NCI-H2081 (cell line): Measurements from ENCODE around the gene SSNA1.

ENCODE experiments used
- DNase-seq, 2 experiments: peaks; one replicate each; lab custom pipeline; 2025; lab: John Stamatoyannopoulos, UW

Gene SSNA1

DNA sequence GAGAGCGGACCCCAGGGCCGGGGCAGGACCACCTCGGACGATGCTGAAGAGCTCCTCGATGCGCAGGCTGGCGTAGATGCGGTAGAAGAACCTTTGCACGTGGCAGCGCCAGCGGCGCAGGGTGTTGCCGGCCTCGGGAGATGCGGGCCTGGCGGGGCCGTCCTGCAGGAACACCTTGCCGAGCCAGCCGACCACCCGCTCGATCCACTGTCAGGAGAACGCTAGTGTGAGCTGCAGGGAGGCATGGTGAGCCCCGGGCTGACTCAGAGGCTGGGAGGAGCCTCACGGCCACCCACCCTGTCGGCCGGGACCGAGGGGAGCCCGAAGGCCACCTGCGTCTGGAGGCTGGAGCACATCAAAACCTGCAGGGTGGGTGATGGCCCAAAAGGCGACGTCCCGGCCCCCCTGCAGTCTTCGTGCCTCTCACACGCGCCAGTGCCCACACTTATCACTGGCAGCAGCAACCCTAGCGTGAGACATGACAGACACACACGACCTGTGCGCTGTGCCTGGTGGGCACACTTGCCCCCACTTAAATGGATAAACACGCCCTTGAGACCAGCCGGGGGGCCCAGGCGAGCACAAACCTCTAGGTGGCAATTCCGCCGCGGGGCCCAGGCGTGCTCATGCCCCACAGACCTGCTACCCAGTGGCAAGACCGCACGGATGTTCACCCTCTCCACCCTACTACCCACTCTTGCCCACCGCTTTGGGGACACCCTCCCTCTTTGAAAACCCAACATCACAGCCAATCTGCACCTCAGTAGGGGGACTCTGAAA lies 3.4 kb upstream of the SSNA1 start:
- no peak for DNase-seq

DNA sequence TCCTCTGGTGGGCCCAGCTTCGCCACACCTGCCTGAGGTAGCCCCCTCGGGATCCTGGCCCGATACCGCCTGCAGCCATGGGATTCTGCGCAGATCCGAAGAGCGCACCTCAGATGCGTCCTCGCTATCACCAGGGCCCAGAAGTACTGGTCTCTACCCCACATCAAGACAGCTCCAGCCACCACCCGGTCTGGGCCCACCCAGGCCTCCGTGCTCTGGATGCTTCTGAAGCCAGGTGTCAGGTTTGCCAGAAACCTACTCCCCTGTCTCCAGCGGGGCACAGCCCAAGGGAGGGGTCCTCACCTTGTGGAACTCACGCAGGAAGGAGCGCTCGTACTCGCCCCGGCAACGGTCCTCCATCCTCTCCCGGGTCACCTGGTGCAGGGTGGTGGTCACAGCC lies 2.6 kb upstream of the SSNA1 start:
- DNase-seq: no peak

DNA sequence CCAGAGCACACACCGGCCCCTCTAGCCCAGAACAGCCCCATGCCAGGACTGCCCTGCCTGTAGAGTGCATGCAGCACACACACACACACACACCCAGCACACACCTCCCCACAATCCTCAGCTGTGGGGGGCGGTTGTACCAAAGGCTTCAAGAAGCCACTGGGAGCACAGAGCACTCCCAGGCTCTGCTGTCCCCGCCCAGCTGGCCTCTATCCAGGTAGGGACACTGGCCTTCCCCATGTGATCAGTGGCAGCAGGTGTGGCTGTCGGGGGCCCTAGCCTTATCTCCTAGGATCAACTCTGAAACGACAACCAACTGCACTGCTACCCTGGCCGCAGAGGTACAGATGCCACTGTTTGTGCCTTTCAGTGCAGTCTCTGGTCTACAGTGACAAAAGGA lies 2.1 kb upstream of the SSNA1 start:
- peak in 1 of 2 experiments; percentile 7 for DNase-seq

GRCh38 chr9:137187386-137187785 lies 1.1 kb upstream of the SSNA1 start:
- DNase-seq: no peak

DNA sequence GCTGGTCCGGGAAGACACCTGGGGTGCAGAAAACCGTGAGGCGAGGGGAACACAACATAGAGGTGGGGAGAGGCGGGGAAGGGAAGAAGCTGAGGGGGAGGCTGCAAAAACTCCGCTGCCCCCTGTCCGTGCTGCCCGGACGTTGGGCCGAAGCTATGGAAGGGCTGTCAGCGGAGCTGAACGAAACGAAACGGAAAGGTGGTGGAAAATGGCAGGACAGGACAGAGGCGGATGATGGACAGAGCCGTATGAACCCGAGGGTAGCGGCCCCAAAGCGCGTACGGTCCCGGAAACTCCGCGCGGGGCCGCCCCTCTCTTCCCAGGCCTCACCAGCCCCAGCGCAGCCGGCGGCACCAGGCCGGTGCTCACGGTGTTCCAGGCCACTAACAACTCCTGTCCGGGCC lies 388 bp upstream of the SSNA1 start:
- DNase-seq: no peak

DNA sequence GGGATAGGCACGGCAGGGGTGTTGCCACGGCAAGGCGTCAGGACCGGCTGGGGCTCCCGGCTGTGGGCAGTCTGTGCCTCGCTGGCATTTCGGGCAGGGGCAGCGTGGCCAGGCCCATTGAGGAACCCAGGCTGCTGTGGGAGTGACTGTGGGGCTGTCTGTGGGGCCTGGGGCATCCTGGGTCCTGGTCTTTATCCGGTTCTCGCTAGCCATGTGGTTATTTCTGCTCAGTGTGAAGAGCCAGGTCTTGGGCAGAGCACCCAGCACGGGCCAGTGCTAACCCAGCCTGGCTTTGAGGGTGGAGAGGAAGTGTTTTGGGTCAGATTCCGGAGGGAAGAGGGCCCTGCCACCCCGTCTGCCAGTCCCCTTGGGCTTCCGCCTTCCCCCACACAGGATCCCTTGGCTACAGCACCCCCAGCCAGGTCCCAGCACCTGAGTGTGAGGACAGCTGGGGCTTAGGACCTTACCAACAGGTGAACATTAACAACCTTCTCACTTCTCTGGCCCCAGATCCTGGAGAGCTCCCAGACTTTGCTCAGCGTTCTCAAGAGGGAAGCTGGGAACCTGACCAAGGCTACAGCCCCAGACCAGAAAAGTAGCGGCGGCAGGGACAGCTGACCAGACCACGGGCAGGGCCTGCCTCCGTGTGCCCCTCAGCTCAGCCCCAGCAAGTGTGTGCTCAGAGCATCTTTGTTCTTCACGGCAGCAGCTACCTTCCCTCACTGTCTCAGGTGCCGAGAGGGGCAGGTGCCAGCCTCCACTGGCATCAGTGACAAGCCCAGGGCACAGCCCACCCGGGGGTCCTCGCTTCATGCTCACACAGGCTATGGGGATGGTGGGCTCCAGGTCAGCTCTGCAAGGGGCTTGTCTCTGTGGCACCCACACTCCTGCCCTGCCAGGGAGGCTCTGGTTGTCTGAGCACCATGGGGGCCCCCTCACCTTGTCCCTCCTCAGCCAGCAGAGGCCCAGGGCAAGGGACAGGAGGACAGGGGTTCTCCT lies 1.1 kb downstream of the SSNA1 start:
- no peak for DNase-seq

DNA sequence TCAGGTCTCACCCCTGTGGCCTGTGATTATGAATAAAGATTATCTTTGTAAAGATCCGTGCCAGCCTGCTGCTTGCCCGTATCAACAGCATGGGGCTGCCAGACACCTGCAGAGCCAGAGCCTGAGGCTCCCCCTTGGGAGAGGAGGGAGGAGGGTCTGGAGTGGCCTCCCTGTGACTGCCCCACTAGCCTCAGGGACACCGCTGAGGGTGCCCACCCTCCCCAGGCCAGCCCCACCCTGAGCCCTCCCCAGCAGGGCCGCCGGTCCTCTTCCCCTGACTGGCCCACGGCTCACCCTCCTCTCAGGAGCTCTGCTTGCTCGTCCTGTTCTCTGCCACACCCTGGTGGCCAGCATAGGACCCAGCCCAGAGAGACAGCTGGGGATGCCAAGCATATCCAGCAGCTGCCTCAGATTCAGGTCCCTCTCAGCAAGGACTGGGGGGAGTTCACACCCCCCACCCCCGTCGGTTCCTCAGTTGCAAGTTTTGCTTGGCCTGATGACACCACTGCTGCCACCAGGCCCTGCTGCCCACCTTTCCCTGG lies 1.9 kb downstream of the SSNA1 start:
- no peak for DNase-seq

- DNase-seq: no peak
Measured at GRCh38 chr9:137191245-137191644, 2.8 kb downstream of the SSNA1 start.

- no peak for DNase-seq
Measured at GRCh38 chr9:137191691-137192447, 3.4 kb downstream of the SSNA1 start.

DNA sequence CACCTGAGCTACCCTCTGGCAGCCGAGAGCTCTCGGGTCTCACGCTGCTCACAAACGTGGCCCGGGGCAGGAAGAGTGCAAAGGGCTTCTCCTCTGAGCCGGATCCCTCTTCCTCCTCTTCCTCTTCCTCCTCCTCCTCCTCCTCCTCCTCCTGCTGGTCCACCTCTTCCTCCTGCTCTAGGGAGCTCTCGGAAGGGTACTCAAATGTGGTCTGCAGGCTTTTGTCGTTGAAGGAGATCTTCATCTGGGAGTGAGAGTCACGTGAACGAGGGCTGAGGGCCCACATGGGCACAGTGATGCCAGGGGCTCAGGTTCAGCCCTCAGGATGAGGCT lies 3.9 kb downstream of the SSNA1 start:
- no peak for DNase-seq

GRCh38 chr9:137192859-137193258 lies 4.4 kb downstream of the SSNA1 start:
- no peak for DNase-seq

DNA sequence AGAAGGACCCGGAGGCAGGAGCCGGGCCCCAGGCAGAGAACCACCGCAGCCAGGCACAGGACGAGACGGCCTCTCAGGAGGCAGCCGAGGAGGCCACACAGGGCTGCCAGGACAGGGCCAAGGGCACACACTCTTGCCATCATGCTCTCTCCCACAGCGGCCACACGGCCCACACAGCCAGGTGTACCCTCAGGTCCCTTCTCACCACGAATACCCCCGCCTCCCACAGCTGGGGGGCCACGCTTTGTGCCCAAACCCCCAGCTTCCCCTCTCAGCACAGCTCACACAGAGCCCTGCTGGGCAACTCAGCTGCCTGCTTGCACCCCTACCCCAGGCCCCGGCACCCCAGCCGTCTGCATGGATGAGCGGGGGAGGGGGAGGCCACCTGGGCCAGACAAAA lies 5.3 kb downstream of the SSNA1 start:
- no peak for DNase-seq

DNA sequence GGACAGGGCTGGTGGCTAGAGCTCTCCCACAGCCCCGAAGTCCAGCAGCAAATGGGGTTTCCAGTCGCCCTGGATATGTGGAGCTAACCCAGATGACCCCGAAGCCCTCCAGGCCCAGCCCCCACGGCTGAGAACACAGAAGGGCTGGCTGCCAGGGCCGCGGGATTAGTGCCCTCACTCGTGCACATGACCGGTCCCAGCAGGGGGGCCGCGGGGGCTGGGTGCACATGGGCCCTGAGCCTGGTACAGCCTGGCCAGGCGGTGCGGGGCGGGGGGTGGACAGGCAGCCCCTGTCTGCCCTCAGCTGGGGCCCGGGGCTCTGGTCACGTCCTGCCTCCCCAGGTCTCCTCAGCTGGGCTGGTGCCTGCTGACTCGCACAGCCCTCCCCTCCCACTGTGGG lies 5.9 kb downstream of the SSNA1 start:
- no peak for DNase-seq

- peak in 1 of 2 experiments; percentile 33 for DNase-seq
Measured at GRCh38 chr9:137194909-137195308, 6.4 kb downstream of the SSNA1 start.

DNA sequence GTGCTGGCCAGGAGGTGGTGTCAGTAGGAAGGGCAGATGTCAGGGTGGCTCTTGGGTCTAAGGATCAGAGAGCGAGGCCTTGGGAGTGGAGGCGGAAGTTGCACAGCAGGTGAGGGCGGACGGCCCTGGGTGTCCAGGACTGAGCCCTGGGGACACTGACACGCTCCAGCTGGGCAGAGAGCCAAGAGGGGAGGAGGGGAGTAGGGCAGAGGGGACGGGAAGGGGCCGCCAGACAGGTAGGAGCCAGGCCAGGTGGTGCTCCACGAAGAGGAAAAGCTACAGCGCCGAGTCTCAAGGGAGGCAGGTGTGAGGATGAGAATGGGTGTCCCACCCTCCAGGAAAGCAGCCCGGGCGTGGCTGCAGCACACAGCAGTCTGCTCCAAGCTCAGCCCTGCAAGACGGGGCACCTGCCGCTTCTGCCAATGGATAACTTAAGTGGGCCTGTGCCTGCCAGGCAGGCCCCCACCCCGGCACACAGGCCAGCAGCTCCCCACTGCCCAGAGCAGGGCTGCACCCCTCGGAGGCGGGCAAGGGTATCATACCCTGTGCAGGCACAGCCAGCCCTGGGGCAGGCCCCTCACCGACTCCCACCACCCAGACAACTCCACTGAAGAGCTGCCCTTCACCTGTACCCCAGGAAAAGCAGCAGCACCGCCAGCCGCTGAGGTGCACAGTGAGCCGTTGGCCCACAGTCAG lies 7.2 kb downstream of the SSNA1 start:
- peak; percentile 86 to 93 for DNase-seq

DNA sequence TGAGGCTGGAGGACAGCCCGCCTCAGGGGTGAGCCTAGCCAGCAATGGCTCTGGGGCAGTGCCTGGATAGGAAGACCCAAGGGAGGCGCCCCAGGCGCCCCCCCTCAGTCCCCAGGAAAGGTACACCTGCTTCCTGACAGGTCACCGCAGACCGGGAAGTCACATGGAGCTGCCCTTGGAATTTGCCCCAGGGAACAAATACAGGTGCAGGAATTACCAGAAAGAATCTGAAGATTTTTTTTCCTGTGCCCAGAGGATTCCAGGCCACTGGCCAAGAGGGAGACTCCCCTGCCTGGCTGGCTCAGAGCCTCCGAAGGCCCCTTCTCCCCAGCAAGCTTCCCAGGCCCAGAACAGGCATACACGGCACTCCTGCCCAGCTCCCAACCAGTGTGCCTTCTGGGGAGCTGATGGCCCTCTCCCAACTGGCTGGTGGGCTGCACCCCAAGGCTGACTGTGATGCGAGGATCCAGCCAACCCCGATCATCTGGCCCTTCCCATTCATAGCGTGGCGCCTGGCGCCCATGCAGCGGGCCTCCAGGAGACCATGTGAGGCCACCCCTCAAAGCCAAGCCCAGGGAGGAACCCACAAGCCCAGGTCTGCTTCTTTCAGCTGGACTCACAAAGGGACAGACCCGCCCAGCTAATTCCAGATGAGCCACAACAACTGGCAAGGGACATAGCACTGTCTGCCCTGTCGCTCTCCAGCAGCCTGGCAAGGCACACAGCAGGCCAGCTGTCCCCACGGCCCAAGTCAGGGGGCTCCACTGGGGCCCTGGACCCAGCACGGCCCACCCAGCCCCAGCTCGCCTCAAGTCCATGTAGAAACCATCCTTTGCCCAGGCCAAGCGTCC lies 9.8 kb downstream of the SSNA1 start:
- DNase-seq: peak in 1 of 2 experiments; percentile 44

GRCh38 chr9:137198902-137199283 lies 10.4 kb downstream of the SSNA1 start:
- DNase-seq: no peak

GRCh38 chr9:137199411-137200121 lies 11.1 kb downstream of the SSNA1 start:
- no peak for DNase-seq

DNA sequence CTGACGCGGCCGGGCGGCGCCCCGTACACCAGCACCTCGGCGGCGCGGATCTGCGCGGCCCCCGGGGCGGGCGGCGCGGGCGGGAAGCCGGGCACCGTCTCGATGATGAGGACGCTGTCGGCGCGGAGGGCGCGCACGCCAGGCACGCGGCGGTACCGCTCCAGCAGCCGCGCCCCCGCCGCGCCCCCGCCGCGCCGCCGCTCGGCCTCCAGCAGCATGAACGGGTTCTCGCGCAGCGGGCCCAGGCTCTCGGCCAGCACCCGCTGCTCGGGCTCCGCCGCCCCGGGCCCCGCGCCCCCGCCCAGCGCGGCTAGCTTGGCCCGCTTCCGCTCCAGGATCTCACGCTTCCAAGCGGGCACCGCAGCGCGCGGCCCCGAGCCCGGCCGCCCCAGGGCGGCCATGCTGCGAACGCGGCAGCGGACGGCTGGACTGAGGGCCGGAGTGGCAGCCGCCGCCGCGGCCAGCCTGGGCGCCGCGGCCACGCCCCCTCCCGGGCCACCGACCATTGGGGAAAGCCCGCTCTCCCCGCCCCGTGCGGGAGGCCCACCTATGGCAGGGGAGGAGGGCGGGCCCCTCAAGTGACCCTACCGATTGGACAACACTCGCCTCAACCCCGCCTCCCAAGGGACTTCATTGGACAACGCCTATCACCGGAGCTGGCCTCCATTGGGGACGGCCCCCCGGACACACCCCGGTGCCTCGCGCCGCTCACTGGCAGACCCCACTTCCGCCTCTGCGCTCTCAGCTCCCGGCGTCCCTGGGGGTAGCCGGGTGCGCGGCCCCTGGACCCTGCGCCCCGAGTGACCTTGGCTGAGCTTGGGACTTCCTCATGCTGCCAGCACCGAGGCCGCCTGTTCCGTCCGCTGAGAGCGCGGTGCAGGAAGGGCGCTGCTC lies 12.1 kb downstream of the SSNA1 start, which contains the start of gene TPRN:
TPRN (minus strand) TSS at position 431 of the 894 bp plus-strand sequence; CDS start at position 401, 30 bp downstream.
- DNase-seq: peak; percentile 99
